Activated CD8-positive, alpha-beta memory T cell treated with anti-CD3 and anti-CD28 coated beads, Interleukin-2, amount 50 U/mL, for 24 hours (primary cell): ENCODE measurements around the gene ZIC1.

Source experiments
- DNase-seq: peaks from one replicate; pipeline ENCODE4 v3.0.0-alpha.2; 2020; ENCODE audit errors: extremely low read depth

The ZIC1 gene

GRCh38 chr3:147380387-147380951 is 28.7 kb upstream of the ZIC1 start:
- DNase-seq, result no peak

- DNase-seq, result no peak
These were observed 28.2 kb upstream of the ZIC1 start for GRCh38 chr3:147380977-147381376.

GRCh38 chr3:147381596-147381995 is 27.6 kb upstream of the ZIC1 start:
- DNase-seq, result no peak

DNA sequence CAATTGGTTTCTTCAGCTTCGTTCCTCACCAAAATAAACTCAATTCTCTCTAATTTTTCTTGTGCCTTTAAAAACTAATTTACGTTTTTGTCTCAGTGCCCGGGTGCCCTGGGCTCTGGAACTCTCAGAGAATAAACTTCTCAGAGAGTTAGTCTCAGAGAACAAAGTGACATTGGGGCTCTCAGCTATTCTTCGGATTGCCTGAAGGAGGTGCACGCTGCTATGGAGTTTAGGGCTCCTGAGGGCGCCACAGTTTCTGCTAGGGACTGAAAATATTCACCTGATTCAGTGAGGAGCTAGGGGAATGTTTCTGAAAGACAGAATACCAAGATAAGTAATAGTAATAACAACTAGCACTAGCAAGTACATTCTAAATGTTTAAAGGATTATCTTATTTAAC is 25.5 kb upstream of the ZIC1 start:
- DNase-seq, result no peak

DNA sequence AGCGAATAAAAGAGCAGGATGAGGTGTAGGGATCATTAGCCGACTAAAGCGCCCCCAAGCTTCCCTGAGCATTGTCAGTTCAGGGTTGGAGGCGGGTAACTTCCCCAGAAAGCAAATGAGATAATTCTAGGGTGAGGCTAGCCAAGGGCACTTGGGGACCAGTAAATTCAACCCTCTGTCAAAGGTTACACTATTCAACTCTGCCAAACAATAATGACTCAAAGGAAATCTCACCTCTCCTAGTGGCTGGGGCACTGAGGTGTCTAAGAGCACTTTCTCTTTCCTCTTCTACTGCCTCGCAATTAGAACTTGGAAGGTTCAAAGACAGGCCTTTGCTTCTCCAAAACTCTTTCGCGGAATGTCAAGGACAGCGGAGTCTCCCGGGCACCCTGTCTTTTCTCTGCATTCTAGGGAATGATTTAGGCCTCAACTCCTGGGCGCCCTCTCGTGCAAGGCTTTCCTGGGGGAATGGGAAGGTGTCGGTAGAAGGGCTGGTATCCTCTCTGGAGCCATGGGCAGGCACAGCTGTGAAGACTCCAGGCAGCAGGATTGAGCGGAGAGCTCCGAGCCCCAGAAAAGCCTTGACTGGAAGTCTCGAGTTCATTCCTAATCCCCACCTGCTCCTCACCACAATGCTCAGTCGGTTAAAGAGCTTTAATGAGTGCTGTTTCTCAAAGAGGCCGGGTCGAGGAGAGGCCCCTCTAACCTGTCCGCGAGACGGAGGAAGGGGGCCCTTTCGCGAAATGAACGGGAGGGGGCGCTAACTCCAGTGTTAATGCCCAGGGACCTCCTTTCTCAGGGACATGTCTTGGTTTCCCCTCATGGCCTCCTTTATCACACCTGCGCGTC is 24.7 kb upstream of the ZIC1 start:
- no peak for DNase-seq

DNA sequence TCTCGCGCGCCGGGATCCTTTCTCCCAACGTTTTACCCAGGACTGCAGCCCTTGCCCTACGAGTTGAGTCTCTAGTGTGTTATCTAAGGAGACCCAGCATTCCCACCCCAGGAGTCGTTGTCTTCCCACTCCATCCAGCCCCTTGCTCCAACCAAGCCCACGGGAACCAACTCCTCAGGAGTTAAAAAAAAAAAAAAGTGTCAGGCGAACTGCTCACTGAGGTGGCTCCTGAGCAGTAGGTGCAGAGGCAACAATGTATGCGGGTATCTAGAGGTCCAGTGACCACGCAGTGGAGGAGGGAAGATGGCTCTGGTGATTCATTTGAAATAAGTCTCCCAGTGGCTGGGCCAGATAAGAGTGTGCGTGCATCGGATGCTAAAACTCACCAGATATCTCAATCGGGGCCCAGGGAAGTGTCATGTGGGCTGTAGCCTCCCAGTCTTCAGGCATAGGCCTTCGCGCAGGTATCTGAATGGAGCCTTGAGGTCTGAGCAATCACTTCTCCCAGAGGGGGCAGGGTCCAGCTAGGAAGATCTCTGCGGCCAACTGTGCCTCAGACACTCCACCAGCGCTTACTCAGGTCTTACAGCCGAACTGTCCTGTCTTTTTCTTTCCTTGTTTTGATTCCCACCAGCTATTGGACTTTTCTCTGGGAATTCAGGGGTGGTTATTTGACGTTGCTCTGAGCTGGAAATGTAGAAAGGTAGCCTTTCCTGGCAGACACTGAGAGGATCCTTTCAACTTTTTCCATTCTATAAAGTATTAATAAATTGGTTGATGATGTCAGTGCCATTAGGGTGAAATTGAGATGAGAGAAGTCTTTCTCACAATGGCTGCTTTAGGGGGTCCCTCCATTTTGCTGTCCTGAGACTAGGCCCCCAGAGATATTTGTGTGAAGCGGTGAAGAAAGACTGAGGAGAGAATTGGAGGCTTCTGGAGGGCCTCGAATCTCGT is 23.8 kb upstream of the ZIC1 start:
- no peak for DNase-seq

DNA sequence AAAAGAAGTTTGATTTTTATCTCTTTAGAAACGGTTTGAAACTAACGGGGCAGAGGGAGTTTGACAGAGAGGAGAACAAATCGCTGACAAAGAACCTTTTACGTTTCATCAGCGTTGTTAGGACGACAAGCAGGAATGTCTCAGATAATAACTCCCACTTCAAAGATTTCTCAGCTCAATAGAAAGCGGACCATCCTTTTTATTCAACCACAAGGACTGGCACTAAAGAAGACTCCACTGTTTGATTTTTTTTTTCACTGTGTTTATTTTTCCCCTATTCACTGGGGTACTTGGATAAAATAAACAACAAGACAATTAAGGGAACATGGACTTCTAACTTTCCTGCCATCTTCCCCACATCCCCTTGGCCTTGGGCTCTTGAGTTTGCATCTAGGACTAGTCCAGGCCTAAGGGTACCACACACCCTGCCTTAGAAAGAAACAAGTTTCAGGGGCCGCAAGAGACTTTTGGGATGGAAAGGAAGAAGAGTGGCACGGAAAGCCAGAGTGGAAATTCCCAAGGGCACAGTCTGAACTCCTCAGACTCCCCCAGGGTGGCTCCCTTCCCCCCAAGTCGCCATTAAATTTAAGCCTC is 21.8 kb upstream of the ZIC1 start:
- no peak for DNase-seq

- no peak for DNase-seq
These were observed 21.1 kb upstream of the ZIC1 start for GRCh38 chr3:147387885-147388699.

DNA sequence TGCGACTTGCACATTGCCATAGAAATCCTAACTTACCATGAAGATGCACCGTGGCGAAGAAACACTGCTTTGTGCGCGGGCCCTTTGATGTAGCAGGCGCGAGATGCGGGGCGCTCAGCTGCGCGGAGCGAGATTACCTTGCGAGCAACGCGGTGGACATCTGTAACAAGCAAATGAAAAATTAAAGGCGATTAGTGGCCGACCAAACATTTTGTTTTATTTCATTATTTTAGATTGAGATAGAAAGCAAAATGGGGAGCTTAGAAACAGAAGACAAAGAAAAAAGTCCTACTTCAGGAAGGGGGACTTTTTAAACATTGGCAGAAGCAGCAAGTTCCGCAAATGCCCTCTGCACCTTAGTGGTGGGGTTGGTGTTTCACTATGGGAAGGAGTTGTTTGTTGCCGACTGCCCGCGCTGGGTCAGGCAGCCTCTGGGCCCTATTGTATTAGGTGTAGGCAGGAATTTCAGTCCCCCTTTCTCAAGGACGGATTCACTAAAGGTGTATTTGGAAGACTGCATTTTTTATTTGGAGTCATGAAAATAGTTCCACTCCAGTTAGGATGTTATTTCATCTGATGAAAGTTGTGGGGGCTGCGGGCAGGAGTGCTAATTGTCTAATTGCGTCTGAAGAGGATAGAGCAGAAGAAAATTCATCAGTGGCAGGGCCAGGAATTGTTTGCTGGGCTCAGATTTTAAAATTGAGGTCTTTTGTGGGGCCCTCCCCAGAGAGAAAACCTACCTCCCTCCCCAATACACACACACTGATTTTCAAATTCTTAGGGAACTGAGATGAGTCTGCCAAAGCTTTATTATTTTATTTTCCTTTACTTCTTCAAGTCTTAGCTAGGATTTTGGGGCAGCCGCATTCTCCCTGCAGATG is 20.2 kb upstream of the ZIC1 start:
- no peak for DNase-seq

- no peak for DNase-seq
These were observed 19.4 kb upstream of the ZIC1 start for GRCh38 chr3:147389717-147390116.

- no peak for DNase-seq
These were observed 18.3 kb upstream of the ZIC1 start for GRCh38 chr3:147390589-147391569.

DNA sequence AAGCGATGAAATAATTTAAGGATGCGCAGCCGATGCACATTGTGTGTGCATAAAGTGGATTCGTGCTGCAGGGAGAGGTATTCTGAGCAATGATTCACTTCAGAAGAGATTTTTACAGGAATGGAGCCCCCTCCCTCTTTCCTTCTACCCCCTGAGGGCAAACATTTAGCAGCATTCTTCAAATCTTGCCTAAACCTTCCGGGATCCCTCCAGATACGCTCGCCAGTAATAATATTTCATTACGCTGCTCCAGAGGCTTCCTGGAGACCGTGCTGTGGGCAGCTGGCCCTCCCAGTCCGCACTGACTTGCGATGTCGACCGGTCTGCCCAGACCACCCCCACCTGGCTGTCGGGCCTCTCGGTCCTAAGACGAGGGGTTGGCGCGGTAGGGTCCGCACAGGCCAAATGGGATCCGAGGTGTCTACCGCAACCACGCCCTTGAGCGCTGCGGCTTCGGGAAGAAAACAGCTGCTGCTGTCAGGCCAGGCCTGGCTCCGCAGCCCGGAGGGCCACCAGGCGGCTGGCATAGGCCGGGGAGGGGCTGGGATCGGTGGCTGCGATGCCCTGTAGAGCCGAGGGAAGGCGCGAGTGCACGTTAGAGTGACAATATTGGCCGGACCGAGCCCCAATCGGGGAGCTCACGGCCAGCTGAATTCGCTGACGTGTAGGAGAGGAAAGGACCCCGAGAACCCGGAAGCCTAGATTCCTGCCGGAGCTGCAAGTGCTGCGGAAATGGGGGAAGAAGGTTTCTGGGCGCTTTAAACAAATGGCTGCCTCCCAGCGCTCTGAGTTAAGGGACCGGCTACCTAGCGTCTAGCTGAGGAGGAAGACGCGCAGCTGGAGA is 17.2 kb upstream of the ZIC1 start:
- no peak for DNase-seq

GRCh38 chr3:147392625-147392946 is 16.6 kb upstream of the ZIC1 start:
- DNase-seq, result no peak

- no peak for DNase-seq
These were observed 15.8 kb upstream of the ZIC1 start for GRCh38 chr3:147393261-147393942.

GRCh38 chr3:147393943-147394883 is 15.0 kb upstream of the ZIC1 start:
- no peak for DNase-seq

- DNase-seq, result no peak
These were observed 14.3 kb upstream of the ZIC1 start for GRCh38 chr3:147394884-147395225.
